Measurements from ENCODE around the gene OR6V1. TPM values are rescaled to one million over a fixed set of nuclear protein-coding genes. Genes with fewer than 3 reads are reported as not detected.

Gene OR6V1
- total RNA-seq, 1 experiment from 2014 or later: not detected

- Mint-ChIP-seq H3K36me3 (no peaks in the 10 kb centered on the region), H3K4me1 (peaks cover 2% of the 10 kb centered on the region; the same call in 1 of the 2 replicates), H3K9me3 (no peaks in the 10 kb centered on the region), H3K27ac (no peak overlapping the region), H3K4me3 (no peak overlapping the region), H3K27me3 (ENCODE audit: low read depth) (no peaks in the 10 kb centered on the region)
- no peak for ATAC-seq
- no peak for TF ChIP-seq CREB1 (CRISPR knock-in tag; IDR thresholded peaks at IDR 0.05)
- TF ChIP-seq ZBTB21 (CRISPR knock-in tag; IDR thresholded peaks at IDR 0.05; ENCODE audit: borderline replicate concordance): no peak
- no peak for TF ChIP-seq ZNF317 (CRISPR knock-in tag; IDR thresholded peaks at IDR 0.05; ENCODE audit: borderline replicate concordance, low read depth)
- TF ChIP-seq ATF3 (CRISPR knock-in tag; conservative IDR thresholded peaks at IDR 0.05): no peak
- TF ChIP-seq NR2C2 (CRISPR knock-in tag; IDR thresholded peaks at IDR 0.05): no peak
- no peak for TF ChIP-seq TEAD1 (CRISPR knock-in tag; IDR thresholded peaks at IDR 0.05)
- TF ChIP-seq AR (CRISPR knock-in tag; IDR thresholded peaks at IDR 0.05): no peak
- no peak for TF ChIP-seq ZNF671 (CRISPR knock-in tag; IDR thresholded peaks at IDR 0.05)
- no peak for TF ChIP-seq USF2 (CRISPR knock-in tag; IDR thresholded peaks at IDR 0.05)
- no peak for TF ChIP-seq OVOL2 (CRISPR knock-in tag; IDR thresholded peaks at IDR 0.05; ENCODE audit: borderline replicate concordance)
- no peak for TF ChIP-seq NFE2L1 (CRISPR knock-in tag; IDR thresholded peaks at IDR 0.05)
- no peak for TF ChIP-seq NFATC4 (CRISPR knock-in tag; IDR thresholded peaks at IDR 0.05)
- no peak for TF ChIP-seq SOX15 (CRISPR knock-in tag; IDR thresholded peaks at IDR 0.05)
- no peak for TF ChIP-seq ERG (CRISPR knock-in tag; IDR thresholded peaks at IDR 0.05)
- TF ChIP-seq SMAD3 (CRISPR knock-in tag; IDR thresholded peaks at IDR 0.05; ENCODE audit: borderline replicate concordance): no peak
- ChIA-PET POLR2A (no interaction called here), CTCF (interaction anchor here (0.9 to 18.8 kb wide), 3 partner anchors 203 to 289 kb away, joined by 3 to 346 read pairs (median 3); no protein-coding TSS in a partner anchor)
- DNase-seq (ENCODE audit: low spot score): no peak
Observed at GRCh38 chr7:143012409-143012808, 39.7 kb upstream of the OR6V1 start.

GRCh38 chr7:143013473-143013872 is 38.7 kb upstream of the OR6V1 start:
- Mint-ChIP-seq H3K4me3 (no peak overlapping the region), H3K4me1 (no peaks in the 10 kb centered on the region), H3K9me3 (no peaks in the 10 kb centered on the region), H3K27me3 (ENCODE audit: low read depth) (no peaks in the 10 kb centered on the region), H3K36me3 (no peaks in the 10 kb centered on the region), H3K27ac (no peak overlapping the region)
- ChIA-PET POLR2A (no interaction called here), CTCF (interaction anchor here (18.8 kb wide), 1 partner anchor 202 kb away, joined by 346 read pairs; no protein-coding TSS in a partner anchor)
- no peak for TF ChIP-seq GRHL2 (CRISPR knock-in tag; IDR thresholded peaks at IDR 0.05; ENCODE audit: insufficient replicate concordance, severe bottlenecking)
- TF ChIP-seq ZBTB43 (CRISPR knock-in tag; IDR thresholded peaks at IDR 0.05): no peak
- no peak for TF ChIP-seq HMGXB4 (CRISPR knock-in tag; IDR thresholded peaks at IDR 0.05)
- no peak for TF ChIP-seq NFYB (CRISPR knock-in tag; conservative IDR thresholded peaks at IDR 0.05; ENCODE audit: low read depth)
- no peak for TF ChIP-seq ZNF263 (CRISPR knock-in tag; IDR thresholded peaks at IDR 0.05; ENCODE audit: low read depth)
- TF ChIP-seq MLX (CRISPR knock-in tag; IDR thresholded peaks at IDR 0.05): no peak
- no peak for TF ChIP-seq KAT7 (CRISPR knock-in tag; IDR thresholded peaks at IDR 0.05; ENCODE audit: borderline replicate concordance)
- no peak for TF ChIP-seq JUN (CRISPR knock-in tag; IDR thresholded peaks at IDR 0.05)
- TF ChIP-seq ATF3 (CRISPR knock-in tag; conservative IDR thresholded peaks at IDR 0.05): no peak
- TF ChIP-seq IRF2 (CRISPR knock-in tag; IDR thresholded peaks at IDR 0.05; ENCODE audit: borderline replicate concordance, low read depth): no peak
- TF ChIP-seq FOXJ3 (CRISPR knock-in tag; IDR thresholded peaks at IDR 0.05; ENCODE audit: borderline replicate concordance): no peak
- TF ChIP-seq ZNF416 (CRISPR knock-in tag; IDR thresholded peaks at IDR 0.05): no peak
- ATAC-seq (no peak), DNase-seq (ENCODE audit: low spot score) (no peak)
